Cardiac muscle cell (in vitro differentiated cells and primary cell): ENCODE measurements around the gene HTR1E. TPM values are rescaled to one million over a fixed set of nuclear protein-coding genes. Genes with fewer than 3 reads are reported as not detected.

Experiments used
- DNase-seq, 2 donors: peaks; one replicate each; pipeline versions ENCODE4 v3.0.0 to v3.0.0-alpha.2; 2010 to 2017; ENCODE audit warnings: low read depth in 1 of 2, low spot score in 1 of 2
- H3K27ac ChIP-seq: fragments of 200-600 bp; sonication (generic); 2 replicates; pipeline ENCODE4 v1.5.1; 2016
- H3K27me3 ChIP-seq: fragments of 200-600 bp; sonication (generic); 2 replicates; pipeline ENCODE4 v1.6.0; 2016; ENCODE audit warnings: control low read depth
- H3K36me3 ChIP-seq: fragments of 200-600 bp; sonication (generic); 2 replicates; pipeline ENCODE4 v1.5.1; 2016; ENCODE audit warnings: control low read depth
- H3K4me1 ChIP-seq: fragments of 200-600 bp; sonication (generic); 2 replicates; pipeline ENCODE4 v1.8.1; 2017; ENCODE audit warnings: low read depth, mild to moderate bottlenecking, mixed run types
- H3K4me3 ChIP-seq: fragments of 200-600 bp; sonication (generic); 2 replicates; pipeline ENCODE4 v1.5.1; 2016; ENCODE audit warnings: mild to moderate bottlenecking
- H3K9me3 ChIP-seq: fragments of 200-600 bp; sonication (generic); 2 replicates; pipeline ENCODE4 v1.5.1; 2017; ENCODE audit warnings: low read depth, mild to moderate bottlenecking, control low read depth
- polyA plus RNA-seq: library from polyadenylated mRNA; unstranded; fragments of >200 nt; fragmentation: Nextera tagmentation; extraction: Ambion mirVana; gene quantifications from 2 replicates; pipeline ENCODE4 v1.2.1, GENCODE V29; 2016
- total RNA-seq: library from RNA; depleted of rRNA; stranded (reverse); fragments of >200 nt; gene quantifications from 2 replicates; pipeline ENCODE4 v1.2.3, GENCODE V29; 2016
- TF ChIP-seq, protein P1 (sequence below): IDR thresholded peaks from 2 replicates; pipeline ENCODE4 v1.5.1; 2012; ENCODE audit warnings: low read depth, mild to moderate bottlenecking, low read length

The HTR1E gene
- total and polyA plus RNA-seq, 2 experiments from 2014 or later: 0.76 TPM; not detected in 1

DNA sequence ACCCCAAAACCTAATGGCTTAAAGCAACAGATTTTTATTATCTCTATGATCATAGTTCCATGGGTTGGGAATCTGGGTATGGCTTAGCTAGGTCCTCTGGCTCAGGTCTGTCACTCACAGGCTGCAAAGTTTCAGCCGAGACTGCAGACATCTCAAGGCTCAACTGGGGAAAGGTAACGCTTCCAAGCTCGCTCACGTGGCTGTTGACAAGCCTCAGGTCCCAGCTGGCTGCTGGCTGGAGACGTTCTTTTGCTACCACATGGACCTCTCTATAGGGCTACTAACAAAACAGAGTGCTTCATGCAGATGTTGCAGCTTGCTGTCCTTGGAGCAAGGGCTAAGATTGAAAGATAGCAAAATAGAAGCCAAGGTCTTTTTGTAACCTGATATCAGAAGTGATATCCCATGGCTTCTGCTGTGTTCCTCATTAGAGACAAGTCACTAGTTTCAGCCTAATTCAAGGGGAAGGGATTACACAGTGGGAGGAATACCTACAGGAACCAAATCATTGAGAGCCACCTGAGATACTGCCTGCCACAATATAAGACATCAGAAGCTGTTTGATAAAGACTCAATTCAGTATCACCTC, 6.6 kb downstream of the HTR1E start:
- H3K27me3 ChIP-seq: peaks cover 27% of the 10 kb centered on the region
- H3K9me3 ChIP-seq: no peaks in the 10 kb centered on the region
- TF ChIP-seq, protein P1, sequence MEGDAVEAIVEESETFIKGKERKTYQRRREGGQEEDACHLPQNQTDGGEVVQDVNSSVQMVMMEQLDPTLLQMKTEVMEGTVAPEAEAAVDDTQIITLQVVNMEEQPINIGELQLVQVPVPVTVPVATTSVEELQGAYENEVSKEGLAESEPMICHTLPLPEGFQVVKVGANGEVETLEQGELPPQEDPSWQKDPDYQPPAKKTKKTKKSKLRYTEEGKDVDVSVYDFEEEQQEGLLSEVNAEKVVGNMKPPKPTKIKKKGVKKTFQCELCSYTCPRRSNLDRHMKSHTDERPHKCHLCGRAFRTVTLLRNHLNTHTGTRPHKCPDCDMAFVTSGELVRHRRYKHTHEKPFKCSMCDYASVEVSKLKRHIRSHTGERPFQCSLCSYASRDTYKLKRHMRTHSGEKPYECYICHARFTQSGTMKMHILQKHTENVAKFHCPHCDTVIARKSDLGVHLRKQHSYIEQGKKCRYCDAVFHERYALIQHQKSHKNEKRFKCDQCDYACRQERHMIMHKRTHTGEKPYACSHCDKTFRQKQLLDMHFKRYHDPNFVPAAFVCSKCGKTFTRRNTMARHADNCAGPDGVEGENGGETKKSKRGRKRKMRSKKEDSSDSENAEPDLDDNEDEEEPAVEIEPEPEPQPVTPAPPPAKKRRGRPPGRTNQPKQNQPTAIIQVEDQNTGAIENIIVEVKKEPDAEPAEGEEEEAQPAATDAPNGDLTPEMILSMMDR: no peak
- H3K4me3 ChIP-seq: no peak overlapping the region
- no peaks in the 10 kb centered on the region for H3K4me1 ChIP-seq
- DNase-seq: no peak
- no peaks in the 10 kb centered on the region for H3K36me3 ChIP-seq
- no peak overlapping the region for H3K27ac ChIP-seq

DNA sequence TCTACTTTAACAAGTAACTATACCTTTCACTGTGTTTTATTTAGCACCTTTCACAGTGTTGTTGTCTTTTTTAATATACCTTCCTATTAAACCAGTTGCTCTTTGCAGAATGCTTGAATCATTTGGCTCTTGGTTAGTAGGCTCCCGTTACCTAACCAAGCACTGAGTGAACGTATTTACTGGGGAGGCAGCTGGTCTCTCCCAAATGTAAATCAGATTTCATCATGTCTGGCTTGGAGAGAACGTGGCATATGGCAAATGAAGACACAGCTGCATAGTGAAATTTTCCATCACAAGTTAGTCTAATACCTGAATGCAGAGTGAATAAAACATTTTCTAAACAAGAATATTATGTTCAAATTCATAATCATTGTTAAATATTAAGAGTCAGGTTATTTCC, 12.4 kb downstream of the HTR1E start:
- no peak overlapping the region for H3K27ac ChIP-seq
- no peaks in the 10 kb centered on the region for H3K4me1 ChIP-seq
- H3K9me3 ChIP-seq: no peaks in the 10 kb centered on the region
- TF ChIP-seq, protein P1: no peak
- no peaks in the 10 kb centered on the region for H3K27me3 ChIP-seq
- no peaks in the 10 kb centered on the region for H3K36me3 ChIP-seq
- no peak overlapping the region for H3K4me3 ChIP-seq
- no peak for DNase-seq

DNA sequence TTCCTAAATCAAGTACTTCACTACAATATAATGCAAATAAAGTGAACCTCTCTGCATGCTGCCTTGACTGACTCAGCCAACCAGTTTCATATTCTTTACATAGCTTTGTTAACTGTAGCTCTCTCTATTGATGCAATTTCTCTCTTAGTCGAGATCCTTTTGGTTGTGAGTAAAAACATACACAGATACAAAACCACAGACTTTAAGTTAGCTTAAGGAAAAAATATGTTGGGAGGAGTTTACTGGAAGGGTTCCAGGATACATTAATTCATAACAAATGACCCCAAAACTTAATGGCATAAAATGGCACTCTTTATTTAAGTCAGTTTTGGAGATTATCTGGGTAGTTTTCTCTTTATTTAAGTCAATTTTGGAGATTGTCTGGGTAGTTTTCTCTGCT, 15.7 kb downstream of the HTR1E start:
- DNase-seq: no peak
- no peaks in the 10 kb centered on the region for H3K27me3 ChIP-seq
- H3K9me3 ChIP-seq: no peaks in the 10 kb centered on the region
- TF ChIP-seq, protein P1: no peak
- no peak overlapping the region for H3K4me3 ChIP-seq
- H3K27ac ChIP-seq: no peak overlapping the region
- H3K4me1 ChIP-seq: no peaks in the 10 kb centered on the region
- H3K36me3 ChIP-seq: no peaks in the 10 kb centered on the region

DNA sequence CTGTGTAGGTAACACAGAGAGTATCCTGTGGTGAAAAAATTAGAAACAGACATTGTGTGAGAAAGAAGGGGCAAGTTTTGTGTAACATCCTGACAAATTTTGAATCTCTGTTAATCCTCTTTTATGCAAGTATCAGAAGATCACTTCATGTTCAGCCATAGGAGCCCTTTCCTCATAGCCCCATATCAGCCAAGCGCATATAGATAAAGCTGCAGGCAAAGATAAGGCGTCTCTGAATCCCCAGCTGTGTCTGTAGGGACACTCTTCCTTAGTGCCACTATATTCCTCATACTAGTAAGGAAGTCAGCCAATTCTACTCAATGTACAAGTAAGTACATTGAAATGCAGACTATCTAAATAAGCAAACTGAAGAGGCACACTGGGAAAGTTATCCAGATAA, 22.3 kb downstream of the HTR1E start:
- TF ChIP-seq, protein P1: no peak
- H3K9me3 ChIP-seq: no peaks in the 10 kb centered on the region
- no peak for DNase-seq
- H3K4me3 ChIP-seq: no peak overlapping the region
- H3K27ac ChIP-seq: no peak overlapping the region
- no peaks in the 10 kb centered on the region for H3K27me3 ChIP-seq
- no peaks in the 10 kb centered on the region for H3K4me1 ChIP-seq
- no peaks in the 10 kb centered on the region for H3K36me3 ChIP-seq

DNA sequence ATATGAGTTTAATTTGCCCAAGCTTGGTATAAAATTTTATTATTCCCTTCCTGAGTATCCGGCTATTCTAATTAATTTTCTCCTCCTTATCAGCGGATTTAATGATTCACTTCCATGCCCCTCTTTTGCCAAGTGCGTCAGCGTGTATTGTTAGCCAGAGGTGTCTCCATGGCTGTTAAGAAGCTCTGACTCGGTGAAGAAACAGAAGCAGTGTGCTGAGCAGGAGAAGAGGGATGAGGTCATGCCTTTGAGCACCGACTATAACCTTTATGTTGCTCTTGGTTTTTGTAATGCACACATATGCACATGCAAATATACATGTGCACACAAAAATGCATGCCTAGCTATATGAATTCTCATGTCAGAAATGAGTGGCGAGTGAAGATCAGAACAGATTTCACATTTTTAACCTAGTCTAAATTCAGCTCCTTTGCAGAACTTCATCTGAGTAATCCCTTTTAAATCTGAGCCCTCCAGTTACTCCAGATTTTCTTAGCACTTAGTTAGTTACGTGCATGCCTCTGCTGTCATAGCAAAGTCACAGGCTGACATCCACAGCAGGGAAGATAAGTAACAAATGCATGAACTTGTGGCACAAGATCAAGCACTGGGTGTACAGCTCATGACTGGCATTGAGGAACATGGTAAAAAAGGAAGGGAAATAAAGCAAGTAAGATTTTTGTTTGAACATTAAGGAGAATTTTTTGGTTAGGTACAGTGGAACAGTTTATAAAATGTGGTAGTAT, 24.3 kb downstream of the HTR1E start:
- H3K36me3 ChIP-seq: no peaks in the 10 kb centered on the region
- DNase-seq: no peak
- TF ChIP-seq, protein P1: no peak

More for the DNA sequence above, 24.3 kb downstream of the HTR1E start:
- no peaks in the 10 kb centered on the region for H3K4me1 ChIP-seq
- no peak overlapping the region for H3K27ac ChIP-seq
- no peaks in the 10 kb centered on the region for H3K27me3 ChIP-seq
- no peaks in the 10 kb centered on the region for H3K9me3 ChIP-seq
- no peak overlapping the region for H3K4me3 ChIP-seq
